Neuronal stem cell (in vitro differentiated cells): ENCODE measurements around the gene FOXI1.

Experiments used
- DNase-seq: peaks from one replicate; pipeline ENCODE4 v3.0.0-alpha.2; 2013; ENCODE audit warnings: low spot score
- H2AFZ ChIP-seq: one replicate; pipeline ENCODE4 v1.6.1; 2013; ENCODE audit warnings: mild to moderate bottlenecking, low read length, inconsistent platforms
- H2AK5ac ChIP-seq: 2 replicates; pipeline ENCODE4 v1.6.1; 2013; ENCODE audit warnings: low read depth, mild to moderate bottlenecking, inconsistent platforms, low read length, moderate library complexity, mixed read lengths
- H2BK120ac ChIP-seq: 2 replicates; pipeline ENCODE4 v1.6.1; 2013; ENCODE audit warnings: low read depth, mild to moderate bottlenecking, inconsistent platforms, low read length, moderate library complexity, mixed read lengths
- H2BK12ac ChIP-seq: one replicate; pipeline ENCODE4 v1.6.1; 2013; ENCODE audit warnings: low read length, inconsistent platforms
- H2BK15ac ChIP-seq: 2 replicates; pipeline ENCODE4 v1.6.1; 2013; ENCODE audit warnings: mild to moderate bottlenecking, low read length, inconsistent platforms, mixed read lengths
- H2BK5ac ChIP-seq: one replicate; pipeline ENCODE4 v1.6.1; 2013; ENCODE audit warnings: inconsistent platforms, mild to moderate bottlenecking, low read length, moderate library complexity
- H3K14ac ChIP-seq: one replicate; pipeline ENCODE4 v1.6.1; 2013; ENCODE audit warnings: low read length, inconsistent platforms
- H3K18ac ChIP-seq: 2 replicates; pipeline ENCODE4 v1.6.1; 2013; ENCODE audit warnings: low read length, inconsistent platforms
- H3K23ac ChIP-seq: 2 replicates; pipeline ENCODE4 v1.6.1; 2013; ENCODE audit warnings: low read depth, mild to moderate bottlenecking, mixed read lengths, low read length, inconsistent platforms; ENCODE audit not compliant: poor library complexity
- H3K27ac ChIP-seq: replicated peaks from 3 replicates; pipeline ENCODE4 v1.5.1; 2013; ENCODE audit warnings: low read length, inconsistent platforms
- H3K27me3 ChIP-seq, 3 experiments: 2 replicates each; pipeline ENCODE4 v1.6.1; 2013; ENCODE audit warnings: low read length in 3 of 3, mild to moderate bottlenecking in 2 of 3, inconsistent platforms in 1 of 3, low read depth in 1 of 3, mixed read lengths in 1 of 3, moderate library complexity in 1 of 3; ENCODE audit not compliant: control insufficient read depth in 3 of 3, insufficient read depth in 3 of 3
- H3K36me3 ChIP-seq, 2 donors: replicated peaks in 1 of 2; 2 replicates each; pipeline ENCODE4 v1.6.1; 2013; ENCODE audit warnings: low read length in 2 of 2; ENCODE audit not compliant: control insufficient read depth in 2 of 2, insufficient read depth in 2 of 2
- H3K4ac ChIP-seq: 2 replicates; pipeline ENCODE4 v1.6.1; 2013; ENCODE audit warnings: inconsistent platforms, mild to moderate bottlenecking, low read length, moderate library complexity
- H3K4me1 ChIP-seq, 2 donors: 1 replicate in 1 of 2; 2 replicates in 1 of 2; pipeline ENCODE4 v1.6.1; 2013; ENCODE audit warnings: low read length in 2 of 2, low read depth in 1 of 2; ENCODE audit not compliant: control insufficient read depth in 2 of 2, insufficient read depth in 1 of 2
- H3K4me2 ChIP-seq: one replicate; pipeline ENCODE4 v1.6.1; 2013; ENCODE audit warnings: mild to moderate bottlenecking, low read length, inconsistent platforms; ENCODE audit not compliant: insufficient read depth, poor library complexity, severe bottlenecking
- H3K4me3 ChIP-seq, 2 donors: 2 replicates each; pipeline ENCODE4 v1.5.1; 2013; ENCODE audit warnings: low read length in 2 of 2, mild to moderate bottlenecking in 2 of 2, inconsistent platforms in 1 of 2, moderate library complexity in 1 of 2
- H3K79me1 ChIP-seq: one replicate; pipeline ENCODE4 v1.6.1; 2013; ENCODE audit warnings: low read depth, mild to moderate bottlenecking, inconsistent platforms, low read length, moderate library complexity
- H3K9ac ChIP-seq: one replicate; pipeline ENCODE4 v1.6.1; 2013; ENCODE audit warnings: mild to moderate bottlenecking, low read depth, low read length, inconsistent platforms; ENCODE audit not compliant: poor library complexity
- H3K9me3 ChIP-seq, 2 donors: replicated peaks in 1 of 2; 2 replicates each; pipeline versions ENCODE3 to v1.6.1; 2013; ENCODE audit warnings: low read length in 2 of 2, mild to moderate bottlenecking in 2 of 2, inconsistent platforms in 1 of 2, low read depth in 1 of 2, mixed read lengths in 1 of 2, moderate library complexity in 1 of 2; ENCODE audit not compliant: control insufficient read depth in 2 of 2, insufficient read depth in 1 of 2
- H4K8ac ChIP-seq: one replicate; pipeline ENCODE4 v1.6.1; 2013; ENCODE audit warnings: low read depth, mild to moderate bottlenecking, inconsistent platforms, low read length, moderate library complexity
- H4K91ac ChIP-seq: one replicate; pipeline ENCODE4 v1.6.1; 2013; ENCODE audit warnings: low read length, low read depth, mild to moderate bottlenecking, inconsistent platforms; ENCODE audit not compliant: poor library complexity
- WGBS, 2 donors: extraction: QIAGEN DNeasy Blood & Tissue Kit; methylation state at CpG; one replicate each; pipeline ENCODE4 v1.1.7; 2013; ENCODE audit warnings: missing lambda C conversion rate in 2 of 2, mixed read lengths in 1 of 2; ENCODE audit not compliant: insufficient read length in 2 of 2, insufficient replicate concordance in 1 of 2; ENCODE audit errors: extremely low coverage in 2 of 2; 5-methylcytosine and 5-hydroxymethylcytosine counted together

FOXI1 gene

DNA sequence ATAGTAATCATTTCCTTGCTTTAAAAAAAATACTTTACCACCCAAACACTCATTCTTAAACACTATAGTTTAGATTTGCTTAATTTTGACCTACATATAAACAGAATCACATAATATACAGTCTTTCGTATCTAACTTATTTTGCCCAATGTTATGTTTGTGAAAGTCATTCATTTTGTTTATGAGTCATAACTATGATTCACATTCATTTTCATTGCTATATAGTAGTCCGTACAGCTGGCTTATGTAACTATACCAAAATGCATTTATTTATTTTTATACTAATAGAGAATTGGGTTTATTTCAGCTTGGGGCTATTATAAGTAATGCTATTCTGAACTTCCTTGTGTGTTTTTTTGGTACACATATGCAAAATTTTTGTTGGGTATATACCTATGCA is 33.9 kb upstream of the FOXI1 start:
- Histone ChIP-seq H3K4me2 (no peak overlapping the region), H3K36me3 (no peaks in the 10 kb centered on the region), H2BK15ac (no peak overlapping the region), H3K4ac (no peak overlapping the region), H3K9me3 (no peaks in the 10 kb centered on the region), H2BK120ac (no peak overlapping the region), H3K27ac (no peak overlapping the region), H4K8ac (no peak overlapping the region), H3K18ac (no peak overlapping the region), H2BK5ac (no peak overlapping the region), H2AK5ac (no peak overlapping the region), H3K4me1 (peaks cover 0 to 2% of the 10 kb centered on the region in 2 donors), H2BK12ac (no peak overlapping the region), H3K9ac (no peak overlapping the region), H3K4me3 (no peak overlapping the region), H4K91ac (no peak overlapping the region), H2AFZ (no peak overlapping the region), H3K27me3 (peaks cover 0 to 6% (median 0%) of the 10 kb centered on the region in 3 experiments), H3K14ac (no peak overlapping the region), H3K79me1 (no peaks in the 10 kb centered on the region), H3K23ac (no peak overlapping the region)
- DNase-seq: no peak
- no CpG with 5 or more reads among the region's 2 CpGs for WGBS, 2 donors

DNA sequence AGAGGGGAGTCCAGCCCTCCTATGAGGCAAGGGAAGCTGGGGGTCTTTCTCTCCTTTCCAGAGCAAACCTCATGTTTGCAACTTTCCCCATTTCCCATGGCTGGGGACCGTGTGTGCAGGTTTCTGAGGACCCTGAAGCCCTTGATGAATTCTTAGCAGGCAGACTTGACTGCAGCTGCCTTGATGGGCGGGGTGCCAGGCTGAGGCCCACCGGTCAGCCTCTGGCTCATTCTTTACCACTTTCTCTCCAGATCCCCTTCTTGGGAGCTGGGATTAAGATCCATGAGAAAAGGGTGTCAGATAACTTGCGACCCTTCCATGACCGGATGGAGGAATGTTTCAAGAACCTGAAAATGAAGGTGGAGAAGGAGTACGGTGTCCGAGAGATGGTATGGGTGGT is 30.0 kb upstream of the FOXI1 start:
- Histone ChIP-seq H3K4me3 (no peak overlapping the region), H2BK15ac (no peak overlapping the region), H3K36me3 (no peaks in the 10 kb centered on the region), H2BK5ac (no peak overlapping the region), H3K4ac (no peak overlapping the region), H3K23ac (no peak overlapping the region), H4K91ac (no peak overlapping the region), H3K14ac (no peak overlapping the region), H3K4me2 (no peak overlapping the region), H3K9me3 (no peaks in the 10 kb centered on the region), H2AFZ (no peak overlapping the region), H3K18ac (no peak overlapping the region), H2BK120ac (no peak overlapping the region), H2AK5ac (no peak overlapping the region), H2BK12ac (no peak overlapping the region), H3K27ac (no peak overlapping the region), H3K9ac (no peak overlapping the region), H3K27me3 (peaks cover 0 to 6% (median 0%) of the 10 kb centered on the region in 3 experiments), H4K8ac (no peak overlapping the region), H3K79me1 (no peaks in the 10 kb centered on the region), H3K4me1 (no peaks in the 10 kb centered on the region)
- DNase-seq: no peak
- WGBS, 2 donors: no CpG with 5 or more reads among the region's 7 CpGs

DNA sequence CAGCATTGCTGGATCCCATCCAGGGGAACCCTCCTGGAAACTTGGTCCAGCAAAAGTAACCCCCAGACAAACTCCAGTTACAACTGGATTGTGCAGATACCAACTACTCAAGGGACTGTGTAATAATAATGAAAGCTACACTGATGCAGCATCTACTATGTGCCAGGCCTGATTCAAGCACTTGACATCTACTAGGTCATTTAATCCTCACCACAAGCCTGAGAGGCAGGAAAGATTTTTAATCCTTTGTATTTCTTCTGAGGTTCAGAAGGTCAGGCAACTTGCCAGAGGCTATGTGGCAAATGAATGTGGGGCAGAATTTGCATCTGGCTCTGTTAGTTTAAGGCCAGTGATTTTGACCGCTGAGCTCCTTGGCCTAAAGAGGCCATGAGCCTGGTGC is 29.5 kb upstream of the FOXI1 start:
- Histone ChIP-seq H3K9me3 (no peaks in the 10 kb centered on the region), H3K79me1 (no peaks in the 10 kb centered on the region), H2BK5ac (no peak overlapping the region), H3K27me3 (peaks cover 0 to 6% (median 0%) of the 10 kb centered on the region in 3 experiments), H3K4ac (no peak overlapping the region), H2BK12ac (no peak overlapping the region), H2AFZ (no peak overlapping the region), H2AK5ac (no peak overlapping the region), H3K18ac (no peak overlapping the region), H3K27ac (no peak overlapping the region), H3K23ac (no peak overlapping the region), H3K36me3 (no peaks in the 10 kb centered on the region), H3K9ac (no peak overlapping the region), H2BK120ac (no peak overlapping the region), H4K91ac (no peak overlapping the region), H4K8ac (no peak overlapping the region), H3K4me2 (no peak overlapping the region), H3K4me1 (no peaks in the 10 kb centered on the region), H2BK15ac (no peak overlapping the region), H3K4me3 (no peak overlapping the region), H3K14ac (no peak overlapping the region)
- no CpG with 5 or more reads among the region's 1 CpG for WGBS, 2 donors
- no peak for DNase-seq

DNA sequence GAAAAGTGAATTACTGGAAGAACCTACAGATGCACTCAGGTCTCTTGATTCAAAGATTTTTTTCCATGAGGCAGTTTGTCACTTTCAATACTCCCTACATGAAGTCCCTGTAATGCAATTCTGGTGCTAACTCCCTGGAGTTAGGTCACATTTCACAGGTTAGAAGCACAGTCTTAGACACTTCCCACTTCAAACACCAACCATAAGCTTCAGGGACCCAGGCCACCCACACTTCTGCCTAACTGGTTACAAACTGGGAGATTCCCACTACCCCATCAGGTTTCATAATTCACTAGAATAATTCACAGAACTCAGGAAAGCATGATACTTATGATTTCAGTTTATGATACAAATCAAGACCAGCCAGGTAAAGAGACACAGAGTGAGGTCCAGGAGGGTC is 29.0 kb upstream of the FOXI1 start:
- H3K4ac ChIP-seq: no peak overlapping the region
- no peaks in the 10 kb centered on the region for H3K9me3 ChIP-seq
- no peak overlapping the region for H3K18ac ChIP-seq
- no peak overlapping the region for H2BK120ac ChIP-seq
- no peak for DNase-seq
- H2BK15ac ChIP-seq: no peak overlapping the region
- no peak overlapping the region for H3K23ac ChIP-seq
- H3K79me1 ChIP-seq: no peaks in the 10 kb centered on the region
- no peak overlapping the region for H3K14ac ChIP-seq
- no peak overlapping the region for H4K91ac ChIP-seq
- no peak overlapping the region for H3K4me2 ChIP-seq
- no peak overlapping the region for H4K8ac ChIP-seq
- H2BK5ac ChIP-seq: no peak overlapping the region
- no peaks in the 10 kb centered on the region for H3K4me1 ChIP-seq
- H3K4me3 ChIP-seq: no peak overlapping the region
- H3K27ac ChIP-seq: no peak overlapping the region
- H2AFZ ChIP-seq: no peak overlapping the region
- H3K27me3 ChIP-seq: peaks cover 0 to 6% (median 0%) of the 10 kb centered on the region in 3 experiments
- no peak overlapping the region for H2BK12ac ChIP-seq
- H2AK5ac ChIP-seq: no peak overlapping the region
- H3K9ac ChIP-seq: no peak overlapping the region
- H3K36me3 ChIP-seq: no peaks in the 10 kb centered on the region
